Kidney epithelial cell (primary cell): ENCODE measurements around the gene USP12. TPM values are rescaled to one million over a fixed set of nuclear protein-coding genes. Genes with fewer than 3 reads are reported as not detected.

Experiments
- DNase-seq: peaks from one replicate; pipeline ENCODE4 v3.0.0-alpha.2; 2010; ENCODE audit warnings: low read depth
- H3K27me3 ChIP-seq: 2 replicates; pipeline ENCODE4 v1.6.0; 2011; ENCODE audit warnings: low read length; ENCODE audit not compliant: control insufficient read depth, insufficient read depth
- H3K36me3 ChIP-seq: 2 replicates; pipeline ENCODE4 v1.5.1; 2011; ENCODE audit warnings: low read length; ENCODE audit not compliant: control insufficient read depth, insufficient read depth
- H3K4me3 ChIP-seq: 2 replicates; pipeline ENCODE4 v1.5.1; 2011; ENCODE audit warnings: low read depth, mild to moderate bottlenecking, control low read depth, low read length
- CTCF ChIP-seq: IDR thresholded peaks from 2 replicates; pipeline ENCODE4 v1.5.1; 2011; ENCODE audit warnings: mild to moderate bottlenecking, moderate library complexity, low read length, control low read depth, inconsistent platforms; ENCODE audit not compliant: insufficient read depth, poor library complexity, severe bottlenecking
- total RNA-seq: library from RNA; depleted of rRNA; stranded (reverse); fragments of >200 nt; gene quantifications from 2 replicates; pipeline ENCODE4 v1.2.3, GENCODE V29; 2015

USP12 gene
- total RNA-seq, 1 donor from 2014 or later, result 13.8 TPM

- H3K27me3 ChIP-seq, result no peaks in the 10 kb centered on the region
- no peak for TF ChIP-seq CTCF
Observed at GRCh38 chr13:27208514-27208913, 36.9 kb upstream of the USP12 start.

GRCh38 chr13:27203854-27204253 lies 32.2 kb upstream of the USP12 start:
- Histone ChIP-seq H3K4me3 (no peak overlapping the region), H3K27me3 (no peaks in the 10 kb centered on the region), H3K36me3 (no peaks in the 10 kb centered on the region)
- TF ChIP-seq CTCF, result peak; percentile 19
- DNase-seq, result no peak

More at GRCh38 chr13:27208514-27208913, 36.9 kb upstream of the USP12 start:
- H3K36me3 ChIP-seq, result no peaks in the 10 kb centered on the region
- no peak for DNase-seq
- no peak overlapping the region for H3K4me3 ChIP-seq

- no peak for DNase-seq
- Histone ChIP-seq H3K4me3 (no peak overlapping the region), H3K27me3 (no peaks in the 10 kb centered on the region), H3K36me3 (no peaks in the 10 kb centered on the region)
- no peak for TF ChIP-seq CTCF
Observed at GRCh38 chr13:27203186-27203585, 31.6 kb upstream of the USP12 start.

- peak; percentile 61 for DNase-seq
- H3K4me3 ChIP-seq, result no peak overlapping the region
- TF ChIP-seq CTCF, result no peak
- no peaks in the 10 kb centered on the region for H3K36me3 ChIP-seq
- H3K27me3 ChIP-seq, result no peaks in the 10 kb centered on the region
Observed at GRCh38 chr13:27201661-27202060, 30.1 kb upstream of the USP12 start.

- no peak for TF ChIP-seq CTCF
- Histone ChIP-seq H3K36me3 (no peaks in the 10 kb centered on the region), H3K27me3 (no peaks in the 10 kb centered on the region), H3K4me3 (no peak overlapping the region)
- no peak for DNase-seq
Observed at GRCh38 chr13:27200413-27201070, 28.9 kb upstream of the USP12 start.

GRCh38 chr13:27199696-27200095 lies 28.1 kb upstream of the USP12 start:
- no peak overlapping the region for H3K4me3 ChIP-seq
- H3K27me3 ChIP-seq, result no peaks in the 10 kb centered on the region
- H3K36me3 ChIP-seq, result no peaks in the 10 kb centered on the region
- DNase-seq, result no peak
- TF ChIP-seq CTCF, result no peak
